Measurements from ENCODE around the gene WDR59. TPM values are rescaled to one million over a fixed set of nuclear protein-coding genes. Genes with fewer than 3 reads are reported as not detected.
"Not testable (repeated sequence)": the region's sequence is repeated elsewhere in the genome, so short reads cannot be mapped to it uniquely, and the experiment has no call there.

The WDR59 gene
- total and polyA plus RNA-seq, 2 of the 4 experiments (the other 2 are of a cell fraction) = 29.4 to 44.6 TPM

DNA sequence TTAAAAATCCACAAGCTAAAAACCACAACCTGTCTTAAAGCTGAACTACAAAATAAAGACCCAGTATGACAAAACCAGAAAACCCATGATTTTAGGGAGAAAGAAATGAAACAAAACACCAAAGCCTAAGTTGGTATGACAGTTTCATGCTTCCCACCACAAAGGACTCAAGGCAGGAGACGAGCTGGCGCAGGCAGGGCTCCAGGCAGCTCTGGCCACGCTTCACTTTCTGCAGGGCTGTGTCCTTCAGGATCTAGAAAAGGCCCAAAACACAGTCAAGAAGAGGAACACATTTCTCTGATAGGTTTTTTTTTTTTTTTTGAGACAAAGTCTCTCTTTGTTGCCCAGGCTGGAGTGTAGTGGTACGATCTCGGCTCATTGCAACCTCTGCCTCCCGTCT lies 75.3 kb downstream of the WDR59 start:
- no peak for ATAC-seq (ENCODE audit: low read depth)
- Histone ChIP-seq H2BK120ac (ENCODE audit: low read depth, low read length) (no peak overlapping the region), H3K27me3 (ENCODE audit: control insufficient read depth, insufficient read depth, low read length) (no peaks in the 10 kb centered on the region), H2BK15ac (ENCODE audit: low read depth, low read length) (no peak overlapping the region), H4K20me1 (ENCODE audit: insufficient read depth, low read length) (no peaks in the 10 kb centered on the region), H3K36me3 (ENCODE audit: control insufficient read depth, insufficient read depth, low read length) (peaks cover 51% of the 10 kb centered on the region), H3K18ac (ENCODE audit: low read depth, low read length) (no peak overlapping the region), H4K8ac (ENCODE audit: low read depth in 2 of 2, low read length in 2 of 2) (no peak overlapping the region), H2BK5ac (ENCODE audit: low read depth, low read length, poor library complexity, severe bottlenecking) (no peak overlapping the region), H3K14ac (replicated peaks; ENCODE audit: low read depth, low read length) (no peak overlapping the region), H2AK5ac (ENCODE audit: low read depth, low read length) (no peak overlapping the region), H3K4me1 (ENCODE audit: control insufficient read depth, insufficient read depth, low read length) (no peaks in the 10 kb centered on the region), H2AFZ (replicated peaks; ENCODE audit: low read length, poor library complexity) (no peak overlapping the region), H3K9ac (ENCODE audit: low read depth, low read length) (no peak overlapping the region), H3K27ac (ENCODE audit: insufficient read depth, low read length) (no peak overlapping the region), H2BK20ac (ENCODE audit: low read depth, low read length) (no peak overlapping the region), H3K56ac (ENCODE audit: extremely low read depth, insufficient read depth, low read length) (no peak overlapping the region), H4K5ac (ENCODE audit: low read depth, low read length) (no peak overlapping the region), H3K23ac (ENCODE audit: low read depth, low read length) (no peak overlapping the region), H2AK9ac (replicated peaks; ENCODE audit: low read depth, low read length, poor library complexity) (no peak overlapping the region), H3K4ac (ENCODE audit: low read depth, low read length) (no peak overlapping the region), H3K9me3 (ENCODE audit: control insufficient read depth, insufficient read depth, low read length) (peaks cover 7% of the 10 kb centered on the region), H3K79me1 (ENCODE audit: low read depth in 1 of 2, low read length in 2 of 2) (no peaks in the 10 kb centered on the region), H4K91ac (ENCODE audit: insufficient read depth, low read depth, low read length) (no peak overlapping the region), H3K4me2 (ENCODE audit: low read depth, low read length) (no peak overlapping the region), H3K9me1 (ENCODE audit: insufficient read depth, low read length) (no peaks in the 10 kb centered on the region), H3K4me3 (ENCODE audit: insufficient read depth, low read depth, low read length) (no peak overlapping the region)
- ChIA-PET CTCF (no interaction called here), POLR2A (ENCODE audit: unreplicated experiment) (no interaction called here)
- dilution Hi-C loops (cut with HindIII; ENCODE audit: low sequenced_read_pairs, unreplicated experiment) (no loop called here), intact Hi-C loops (cut with micrococcal nuclease) (no loop called here), in situ Hi-C loops (cut with MboI; ENCODE audit: low sequenced_read_pairs) (no loop called here)
- WGBS, 2 experiments (ENCODE audit: extremely low coverage in 2 of 2, insufficient read length in 1 of 2) = no CpG with 5 or more reads among the region's 6 CpGs
- no peak for DNase-seq
- TF ChIP-seq SMC3 (IDR thresholded peaks at IDR 0.05; ENCODE audit: low read depth, low read length) (no peak), MAFK (IDR thresholded peaks at IDR 0.05; ENCODE audit: low read depth, low read length) (no peak), CHD1 (IDR thresholded peaks at IDR 0.05; ENCODE audit: low read depth, low read length) (no peak), RCOR1 (IDR thresholded peaks at IDR 0.05; ENCODE audit: insufficient replicate concordance, low read length) (no peak)
- TF ChIP-seq, protein P1, sequence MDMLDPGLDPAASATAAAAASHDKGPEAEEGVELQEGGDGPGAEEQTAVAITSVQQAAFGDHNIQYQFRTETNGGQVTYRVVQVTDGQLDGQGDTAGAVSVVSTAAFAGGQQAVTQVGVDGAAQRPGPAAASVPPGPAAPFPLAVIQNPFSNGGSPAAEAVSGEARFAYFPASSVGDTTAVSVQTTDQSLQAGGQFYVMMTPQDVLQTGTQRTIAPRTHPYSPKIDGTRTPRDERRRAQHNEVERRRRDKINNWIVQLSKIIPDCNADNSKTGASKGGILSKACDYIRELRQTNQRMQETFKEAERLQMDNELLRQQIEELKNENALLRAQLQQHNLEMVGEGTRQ (IDR thresholded peaks at IDR 0.05; ENCODE audit: low read depth, low read length) = no peak
- TF ChIP-seq, protein P2, sequence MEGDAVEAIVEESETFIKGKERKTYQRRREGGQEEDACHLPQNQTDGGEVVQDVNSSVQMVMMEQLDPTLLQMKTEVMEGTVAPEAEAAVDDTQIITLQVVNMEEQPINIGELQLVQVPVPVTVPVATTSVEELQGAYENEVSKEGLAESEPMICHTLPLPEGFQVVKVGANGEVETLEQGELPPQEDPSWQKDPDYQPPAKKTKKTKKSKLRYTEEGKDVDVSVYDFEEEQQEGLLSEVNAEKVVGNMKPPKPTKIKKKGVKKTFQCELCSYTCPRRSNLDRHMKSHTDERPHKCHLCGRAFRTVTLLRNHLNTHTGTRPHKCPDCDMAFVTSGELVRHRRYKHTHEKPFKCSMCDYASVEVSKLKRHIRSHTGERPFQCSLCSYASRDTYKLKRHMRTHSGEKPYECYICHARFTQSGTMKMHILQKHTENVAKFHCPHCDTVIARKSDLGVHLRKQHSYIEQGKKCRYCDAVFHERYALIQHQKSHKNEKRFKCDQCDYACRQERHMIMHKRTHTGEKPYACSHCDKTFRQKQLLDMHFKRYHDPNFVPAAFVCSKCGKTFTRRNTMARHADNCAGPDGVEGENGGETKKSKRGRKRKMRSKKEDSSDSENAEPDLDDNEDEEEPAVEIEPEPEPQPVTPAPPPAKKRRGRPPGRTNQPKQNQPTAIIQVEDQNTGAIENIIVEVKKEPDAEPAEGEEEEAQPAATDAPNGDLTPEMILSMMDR (conservative IDR thresholded peaks at IDR 0.05; ENCODE audit: low read depth, low read length) = no peak
- BruUV-seq (replicated peaks) = no TSS peak

GRCh38 chr16:74908759-74909158 lies 76.2 kb downstream of the WDR59 start:
- H4K20me1 ChIP-seq (ENCODE audit: insufficient read depth, low read length); H2BK120ac ChIP-seq (ENCODE audit: low read depth, low read length); H3K4me1 ChIP-seq (ENCODE audit: control insufficient read depth, insufficient read depth, low read length); H3K14ac ChIP-seq (replicated peaks; ENCODE audit: low read depth, low read length); H2AFZ ChIP-seq (replicated peaks; ENCODE audit: low read length, poor library complexity); H2AK5ac ChIP-seq (ENCODE audit: low read depth, low read length); H4K91ac ChIP-seq (ENCODE audit: insufficient read depth, low read depth, low read length); H3K4ac ChIP-seq (ENCODE audit: low read depth, low read length); H3K4me2 ChIP-seq (ENCODE audit: low read depth, low read length); POLR2A ChIA-PET (ENCODE audit: unreplicated experiment); H3K56ac ChIP-seq (ENCODE audit: extremely low read depth, insufficient read depth, low read length); H4K8ac ChIP-seq (ENCODE audit: low read depth in 2 of 2, low read length in 2 of 2); H3K9me1 ChIP-seq (ENCODE audit: insufficient read depth, low read length); H3K79me1 ChIP-seq (ENCODE audit: low read depth in 1 of 2, low read length in 2 of 2); ATAC-seq (ENCODE audit: low read depth); H4K5ac ChIP-seq (ENCODE audit: low read depth, low read length); H3K9ac ChIP-seq (ENCODE audit: low read depth, low read length); H2AK9ac ChIP-seq (replicated peaks; ENCODE audit: low read depth, low read length, poor library complexity); H3K9me3 ChIP-seq (ENCODE audit: control insufficient read depth, insufficient read depth, low read length); H3K23ac ChIP-seq (ENCODE audit: low read depth, low read length); H2BK15ac ChIP-seq (ENCODE audit: low read depth, low read length); H2BK5ac ChIP-seq (ENCODE audit: low read depth, low read length, poor library complexity, severe bottlenecking); H3K27me3 ChIP-seq (ENCODE audit: control insufficient read depth, insufficient read depth, low read length); H3K4me3 ChIP-seq (ENCODE audit: insufficient read depth, low read depth, low read length); BruUV-seq (replicated peaks); H2BK20ac ChIP-seq (ENCODE audit: low read depth, low read length); H3K27ac ChIP-seq (ENCODE audit: insufficient read depth, low read length); dilution Hi-C loops (cut with HindIII; ENCODE audit: low sequenced_read_pairs, unreplicated experiment); intact Hi-C loops (cut with micrococcal nuclease); H3K18ac ChIP-seq (ENCODE audit: low read depth, low read length); in situ Hi-C loops (cut with MboI; ENCODE audit: low sequenced_read_pairs); DNase-seq; CTCF ChIA-PET: not testable (repeated sequence)
- 80% methylated on average over 1 of the region's 8 CpGs; no CpG with 5 or more reads in 1 of the 2 experiments for WGBS, 2 experiments (ENCODE audit: extremely low coverage in 2 of 2, insufficient read length in 1 of 2)
- peaks cover 44% of the 10 kb centered on the region for H3K36me3 ChIP-seq (ENCODE audit: control insufficient read depth, insufficient read depth, low read length)

All from IMR-90 (cell line).